Measurements from ENCODE around the gene XPO4.
A peak's percentile ranks its signal among the peaks of the same experiment; 100 is the strongest.
"Not testable (repeated sequence)": the region's sequence is repeated elsewhere in the genome, so short reads cannot be mapped to it uniquely, and the experiment has no call there.

Gene XPO4

DNA sequence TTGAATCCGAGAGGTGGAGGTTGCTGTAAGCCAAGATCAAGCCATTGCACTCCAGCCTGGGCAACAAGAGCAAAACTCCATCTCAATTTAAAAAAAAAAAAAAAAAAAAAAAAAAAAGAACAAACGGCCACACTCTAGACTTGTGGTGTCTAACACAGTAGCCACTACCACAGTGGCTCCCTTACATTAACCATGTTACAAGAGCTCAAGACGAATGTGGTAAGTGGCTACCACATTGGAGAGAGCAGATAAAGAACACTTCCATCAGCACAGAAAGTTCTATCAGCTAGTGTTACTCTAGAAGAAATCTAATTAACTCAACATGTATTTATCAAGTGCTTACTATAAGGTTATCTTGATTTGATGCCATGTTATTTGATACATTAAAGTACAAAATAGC, 11.5 kb downstream of the XPO4 start:
- no peak for DNase-seq

- not testable (repeated sequence) for DNase-seq
These were observed 12.0 kb downstream of the XPO4 start for GRCh38 chr13:20890540-20890939.

- no peak for DNase-seq
These were observed 20.3 kb downstream of the XPO4 start for GRCh38 chr13:20882206-20882605.

DNA sequence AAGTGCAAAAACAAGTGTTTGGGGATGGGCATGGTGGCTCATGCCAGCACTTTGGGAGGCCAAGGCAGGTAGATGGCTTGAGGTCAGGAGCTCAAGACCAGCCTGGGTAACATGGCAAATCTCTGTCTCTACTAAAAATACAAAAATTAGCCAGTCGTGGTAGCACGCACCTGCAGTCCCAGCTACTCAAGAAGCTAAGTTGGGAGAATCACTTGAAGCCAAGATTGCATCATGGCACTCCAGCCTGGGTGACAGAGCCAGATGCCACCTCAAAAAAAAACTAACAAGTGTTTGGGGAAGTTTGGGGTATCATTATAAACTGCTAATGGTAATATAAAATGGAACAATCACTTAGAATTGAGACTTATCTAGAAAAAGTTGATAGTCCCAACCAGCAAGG, 24.6 kb downstream of the XPO4 start:
- no peak for DNase-seq

GRCh38 chr13:20876802-20877201, 25.7 kb downstream of the XPO4 start:
- DNase-seq, result not testable (repeated sequence)

DNA sequence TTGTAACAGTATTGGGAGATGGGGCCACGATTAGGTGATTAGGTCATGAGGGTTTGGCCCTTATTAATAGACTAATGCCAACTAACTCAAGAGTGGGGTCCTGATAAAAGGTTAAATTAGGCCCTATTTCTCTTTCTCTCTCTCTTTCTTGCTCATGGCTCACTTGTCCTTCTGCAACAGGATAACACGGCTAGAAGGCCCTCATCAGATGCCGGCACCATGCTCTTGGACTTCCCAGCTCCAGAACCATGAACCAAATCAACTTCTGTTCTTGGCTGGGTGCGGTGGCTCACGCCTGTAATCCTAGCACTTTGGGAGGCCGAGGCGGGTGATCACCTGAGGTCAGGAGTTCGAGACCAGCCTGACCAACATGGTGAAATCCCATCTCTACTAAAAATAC, 28.1 kb downstream of the XPO4 start:
- DNase-seq, result not testable (repeated sequence)

GRCh38 chr13:20873348-20873747, 29.2 kb downstream of the XPO4 start:
- no peak for DNase-seq

- DNase-seq, result no peak
These were observed 31.7 kb downstream of the XPO4 start for GRCh38 chr13:20870829-20871228.

GRCh38 chr13:20869540-20869939, 33.0 kb downstream of the XPO4 start:
- no peak for DNase-seq

DNA sequence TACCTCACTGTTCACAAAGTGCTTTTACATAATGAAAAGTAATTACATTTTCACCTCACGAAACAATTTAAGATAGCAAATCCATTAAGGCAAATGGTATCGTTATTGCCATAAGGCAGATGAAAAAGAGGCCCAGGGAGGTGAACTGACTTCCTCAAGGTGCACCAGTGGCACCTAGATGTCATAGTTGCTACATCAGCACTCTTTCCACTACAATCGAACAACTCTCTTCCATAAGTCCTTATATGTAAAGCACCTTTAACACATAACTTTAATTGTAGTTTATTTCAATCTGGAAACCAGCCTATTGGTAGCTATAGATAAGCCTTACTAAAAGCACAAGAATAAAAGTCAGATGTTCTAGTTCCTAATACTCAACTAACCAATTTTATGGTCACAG, 35.1 kb downstream of the XPO4 start:
- DNase-seq, result no peak

GRCh38 chr13:20861666-20862065, 40.9 kb downstream of the XPO4 start:
- not testable (repeated sequence) for DNase-seq

DNA sequence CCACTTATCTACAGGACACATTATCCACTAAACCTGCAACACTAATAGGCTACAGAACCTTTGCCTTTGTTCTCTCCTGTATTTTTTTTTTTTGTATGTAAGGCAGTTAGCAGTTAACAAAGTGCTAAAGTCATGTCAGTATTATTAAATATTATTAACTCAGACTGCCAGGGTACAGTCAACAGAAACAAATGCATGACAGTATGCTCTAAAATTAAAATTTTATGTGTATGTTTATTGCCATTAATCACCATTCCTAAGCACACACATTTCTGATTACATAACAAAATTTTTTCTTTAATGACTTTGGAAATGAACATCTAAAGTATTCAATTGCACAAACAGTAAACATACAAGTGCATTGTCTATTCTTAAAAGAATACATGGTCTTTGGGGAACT, 41.7 kb downstream of the XPO4 start:
- no peak for DNase-seq

- DNase-seq, result no peak
These were observed 45.9 kb downstream of the XPO4 start for GRCh38 chr13:20856650-20857049.

- no peak for DNase-seq
These were observed 50.6 kb downstream of the XPO4 start for GRCh38 chr13:20851844-20852402.

DNA sequence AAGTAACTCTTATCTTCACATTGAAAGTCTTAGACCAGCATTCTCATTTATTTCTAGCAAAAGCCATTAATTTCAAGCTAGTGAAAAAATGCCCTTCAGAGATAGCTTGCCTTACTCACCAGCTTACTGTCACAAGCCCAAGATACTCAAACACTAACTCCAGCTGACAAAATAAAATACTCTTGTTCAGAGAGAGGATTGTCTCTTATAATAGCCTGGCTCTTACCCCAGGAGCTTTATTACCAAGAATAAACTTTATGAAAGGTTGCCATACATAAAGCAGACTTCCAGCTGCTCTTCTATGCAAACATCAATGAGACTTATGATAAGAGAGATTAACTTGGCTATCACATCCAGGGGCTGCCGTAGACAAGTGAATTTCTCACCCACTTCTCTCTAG, 53.6 kb downstream of the XPO4 start:
- DNase-seq, result no peak

DNA sequence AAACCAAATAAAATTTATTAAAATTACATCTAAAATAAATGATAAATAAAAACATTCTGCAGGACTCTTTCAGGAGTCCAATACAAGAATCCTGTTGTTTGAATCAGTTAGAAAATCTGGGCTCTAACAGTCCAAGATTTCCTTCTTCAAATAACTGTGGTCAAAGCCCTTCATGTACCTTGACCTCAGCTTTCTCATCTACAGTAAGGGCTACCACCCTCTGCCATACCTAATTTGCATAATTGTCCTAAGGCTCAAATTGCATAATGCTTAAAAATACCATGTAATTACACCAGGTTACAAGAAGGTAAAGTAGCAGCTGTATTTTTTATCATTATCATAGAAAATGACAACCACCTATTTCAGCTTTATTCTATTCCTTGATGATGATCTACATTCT, 54.3 kb downstream of the XPO4 start:
- no peak for DNase-seq

GRCh38 chr13:20847296-20847695, 55.2 kb downstream of the XPO4 start:
- no peak for DNase-seq

GRCh38 chr13:20843166-20843565, 59.4 kb downstream of the XPO4 start:
- DNase-seq, result peak in 1 of 56 donors; percentile 31

DNA sequence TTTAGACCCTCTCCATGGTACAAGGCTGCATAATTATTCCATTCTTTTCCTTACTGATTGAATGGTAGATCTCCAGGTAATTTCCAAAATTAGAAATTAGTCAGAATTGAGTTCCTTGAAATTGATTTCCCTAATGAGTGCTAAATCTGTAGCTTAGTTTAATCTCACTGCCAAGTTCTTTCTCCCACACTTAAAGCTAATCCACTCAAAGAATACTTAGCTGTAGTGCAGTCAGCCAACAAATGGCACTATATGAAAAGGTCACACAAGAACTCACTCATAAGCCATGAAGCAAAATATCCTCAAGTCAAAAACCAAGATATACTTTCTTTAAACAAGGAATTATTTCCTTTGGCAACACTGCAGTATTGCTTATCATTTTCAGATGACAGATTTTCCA, 62.0 kb downstream of the XPO4 start:
- DNase-seq, result no peak

DNA sequence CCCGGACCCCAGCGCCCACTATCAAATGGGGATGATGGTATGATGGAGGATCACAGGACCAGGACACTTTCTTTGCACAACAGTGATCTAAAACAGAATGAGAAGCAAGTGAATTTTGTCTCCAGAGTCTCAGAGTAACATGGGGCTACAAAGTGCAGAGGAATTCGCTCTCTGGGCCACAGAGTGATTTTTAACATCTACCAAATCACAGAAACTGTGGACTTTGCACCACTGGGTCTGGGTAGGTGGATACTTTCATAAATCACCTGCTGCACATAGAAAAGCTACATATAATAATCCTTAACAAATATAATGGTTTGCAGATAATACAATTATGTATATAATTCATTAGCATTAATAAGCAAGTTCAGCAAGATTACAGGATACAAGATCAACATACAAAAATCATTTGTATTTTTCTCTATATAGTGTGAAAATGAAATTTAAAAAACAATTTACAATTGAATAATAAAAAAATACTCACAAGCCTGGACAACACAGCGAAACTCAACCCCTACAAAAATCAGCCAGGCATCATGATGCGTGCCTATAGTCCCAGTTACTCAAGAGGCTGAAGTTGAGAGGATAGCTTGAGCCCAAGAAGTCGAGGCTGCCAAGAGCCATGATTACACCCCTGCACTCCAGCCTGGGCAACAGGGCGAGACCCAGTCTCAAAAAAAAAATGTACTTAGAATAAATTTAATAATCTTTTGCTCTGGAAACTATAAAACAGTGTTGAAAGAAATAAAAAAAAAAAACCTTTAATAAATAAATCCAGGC, 68.5 kb downstream of the XPO4 start:
- no peak for DNase-seq

- DNase-seq, result no peak
These were observed 69.7 kb downstream of the XPO4 start for GRCh38 chr13:20832861-20833260.

DNA sequence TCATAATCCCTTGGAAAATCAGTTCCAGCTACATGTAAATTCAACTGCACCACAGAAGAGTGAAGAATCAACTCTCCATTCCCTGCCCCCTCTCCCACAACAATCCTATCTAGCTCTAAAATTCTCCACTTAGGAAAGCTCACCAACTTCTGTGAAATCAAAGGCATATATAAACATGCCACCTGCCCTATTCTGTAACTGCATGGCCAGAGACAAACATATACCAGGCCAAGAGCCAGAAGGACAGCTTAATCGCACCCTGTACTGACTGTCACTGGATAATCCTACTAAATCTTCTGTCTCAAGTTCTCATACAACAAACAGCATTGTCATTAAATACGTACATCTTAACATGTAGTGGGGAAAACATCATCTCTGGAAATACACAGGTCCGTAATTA, 70.6 kb downstream of the XPO4 start:
- no peak for DNase-seq

DNA sequence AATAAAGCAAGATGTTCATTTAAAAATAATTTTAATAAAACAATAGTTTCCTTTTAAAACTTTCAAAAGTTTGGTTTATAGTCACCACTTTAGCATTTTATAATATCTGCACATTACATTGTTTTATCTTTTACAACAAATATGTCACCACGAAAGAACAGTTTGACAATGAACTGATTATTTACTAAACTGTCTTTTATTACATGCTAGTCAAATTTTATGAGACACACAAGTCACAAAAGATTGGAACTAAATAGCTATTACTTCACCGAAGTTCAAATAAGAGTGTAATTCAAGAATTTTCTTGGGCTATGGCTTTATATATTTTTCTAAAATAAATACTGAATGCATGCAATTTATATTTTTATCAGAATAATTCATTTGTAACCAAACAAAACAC, 71.3 kb downstream of the XPO4 start:
- no peak for DNase-seq

Data from amygdala (tissue), 56 donors.